HepG2 (cell line): ENCODE data around the gene MYADML2. TPM values are rescaled to one million over a fixed set of nuclear protein-coding genes. Genes with fewer than 3 reads are reported as not detected.

Experiments
- ATF3 ChIP-seq: sonication (generic); formaldehyde crosslinking; IDR thresholded peaks from 2 replicates; pipeline ENCODE4 v1.4.0; 2020; ENCODE audit warnings: missing genetic modification reagents
- HIVEP1 ChIP-seq: sonication (generic); formaldehyde crosslinking; IDR thresholded peaks from 2 replicates; pipeline ENCODE4 v1.4.0; 2020; ENCODE audit warnings: mild to moderate bottlenecking, missing genetic modification reagents
- HOXA3 ChIP-seq: sonication (generic); formaldehyde crosslinking; IDR thresholded peaks from 2 replicates; pipeline ENCODE4 v1.5.0; 2020; ENCODE audit warnings: missing genetic modification reagents
- IRF9 ChIP-seq: sonication (generic); formaldehyde crosslinking; IDR thresholded peaks from 2 replicates; pipeline ENCODE4 v1.8.0; 2022; ENCODE audit warnings: missing genetic modification reagents, mild to moderate bottlenecking, borderline replicate concordance
- POLR2G ChIP-seq: fragments of 200-400 bp; formaldehyde crosslinking; IDR thresholded peaks from 2 replicates; pipeline ENCODE4 v1.6.1; 2018; ENCODE audit warnings: mild to moderate bottlenecking, low read depth, low read length, moderate library complexity
- PTBP1 ChIP-seq: fragments of 200-400 bp; formaldehyde crosslinking; IDR thresholded peaks from 2 replicates; pipeline ENCODE4 v1.6.1; 2018; ENCODE audit warnings: low read length, low read depth; ENCODE audit not compliant: poor library complexity, severe bottlenecking
- SALL1 ChIP-seq: sonication (generic); formaldehyde crosslinking; IDR thresholded peaks from 2 replicates; pipeline ENCODE4 v1.8.0; 2022; ENCODE audit warnings: mild to moderate bottlenecking, missing genetic modification reagents
- SP1 ChIP-seq, 2 experiments: fragments of 450-650 bp in 1 of 2; sonication (generic) in 1 of 2; formaldehyde crosslinking in 1 of 2; IDR thresholded peaks; 2 replicates each; pipeline versions ENCODE4 v1.4.0 to v1.6.1; 2016 to 2020; ENCODE audit warnings: missing genetic modification reagents in 1 of 2
- ZNF142 ChIP-seq: sonication (generic); formaldehyde crosslinking; IDR thresholded peaks from 2 replicates; pipeline ENCODE4 v1.4.0; 2020; ENCODE audit warnings: missing genetic modification reagents
- ZNF333 ChIP-seq: sonication (generic); formaldehyde crosslinking; IDR thresholded peaks from 2 replicates; pipeline ENCODE4 v1.4.0; 2020; ENCODE audit warnings: mild to moderate bottlenecking, missing genetic modification reagents, borderline replicate concordance
- ZNF704 ChIP-seq: sonication (generic); formaldehyde crosslinking; IDR thresholded peaks from 2 replicates; pipeline ENCODE4 v1.8.1; 2023; ENCODE audit warnings: mild to moderate bottlenecking, inconsistent platforms, moderate library complexity, missing genetic modification reagents, borderline replicate concordance
- ZNF766 ChIP-seq: sonication (generic); formaldehyde crosslinking; IDR thresholded peaks from 2 replicates; pipeline ENCODE4 v1.5.0; 2020; ENCODE audit warnings: missing genetic modification reagents, borderline replicate concordance
- ZSCAN9 ChIP-seq: IDR thresholded peaks from 2 replicates; pipeline ENCODE4 v1.6.1; 2016; ENCODE audit warnings: borderline replicate concordance
- polyA plus RNA-seq, 8 experiments: library from polyadenylated mRNA; depleted of rRNA in 3 of 8; stranded (reverse) in 7 of 8; unstranded in 1 of 8; fragments of >200 nt; fragmentation: Illumina TruSeq in 4 of 8; extraction: Trizol in 4 of 8; gene quantifications; 2 replicates each; pipeline versions ENCODE4 v1.2.1 to v1.2.3, GENCODE V29; 2011 to 2016; ENCODE audit warnings: low read depth in 4 of 8, missing spikeins in 1 of 8, mixed read lengths in 1 of 8; ENCODE audit not compliant: insufficient read depth in 1 of 8
- total RNA-seq, 5 experiments: library from RNA; depleted of rRNA; stranded (reverse); fragments of >200 nt; fragmentation: Illumina TruSeq; extraction: Trizol; gene quantifications; 2 replicates each; pipeline ENCODE4 v1.2.3, GENCODE V29; 2016; ENCODE audit warnings: low read depth in 1 of 5

Gene MYADML2
- total and polyA plus RNA-seq, 2 of the 13 experiments (the other 11 are each of a cell fraction or from before 2014, with no cell fraction given) = not detected

GRCh38 chr17:81960130-81960958 lies 13.3 kb upstream of the MYADML2 start (continued):
- TF ChIP-seq HIVEP1 (CRISPR knock-in tag) (peak; percentile 16; the same call in 1 of the 2 replicates), ZNF142 (CRISPR knock-in tag) (no peak), PTBP1 (peak; percentile 56), IRF9 (CRISPR knock-in tag) (peak; percentile 75), ZSCAN9 (CRISPR knock-in tag) (no peak), SALL1 (CRISPR knock-in tag) (peak; percentile 32; the same call in 1 of the 2 replicates), SP1 (IDR thresholded peaks at IDR 0.05) (no peak), SP1 (CRISPR knock-in tag; IDR thresholded peaks at IDR 0.05) (no peak), POLR2G (peak; percentile 40), HOXA3 (CRISPR knock-in tag) (peak; percentile 1; the same call in 1 of the 2 replicates), ZNF704 (CRISPR knock-in tag) (0 out of 2 replicates have a peak, but pooled peaks have one; percentile 44), ZNF333 (CRISPR knock-in tag) (peak; percentile 59; the same call in 1 of the 2 replicates), ATF3 (CRISPR knock-in tag) (peak; percentile 2; the same call in 1 of the 2 replicates), ZNF766 (CRISPR knock-in tag) (peak; percentile 51; the same call in 1 of the 2 replicates)
